ENCODE results near the gene TACR2.
A peak's percentile ranks its signal among the peaks of the same experiment; 100 is the strongest.

Gene TACR2

GRCh38 chr10:69405221-69405620 lies 11.5 kb downstream of the TACR2 start:
- no peak for DNase-seq (ENCODE audit: low spot score)
- FAIRE-seq, result no peak

GRCh38 chr10:69404786-69405185 lies 11.9 kb downstream of the TACR2 start:
- no peak for FAIRE-seq
- DNase-seq (ENCODE audit: low spot score), result no peak

DNA sequence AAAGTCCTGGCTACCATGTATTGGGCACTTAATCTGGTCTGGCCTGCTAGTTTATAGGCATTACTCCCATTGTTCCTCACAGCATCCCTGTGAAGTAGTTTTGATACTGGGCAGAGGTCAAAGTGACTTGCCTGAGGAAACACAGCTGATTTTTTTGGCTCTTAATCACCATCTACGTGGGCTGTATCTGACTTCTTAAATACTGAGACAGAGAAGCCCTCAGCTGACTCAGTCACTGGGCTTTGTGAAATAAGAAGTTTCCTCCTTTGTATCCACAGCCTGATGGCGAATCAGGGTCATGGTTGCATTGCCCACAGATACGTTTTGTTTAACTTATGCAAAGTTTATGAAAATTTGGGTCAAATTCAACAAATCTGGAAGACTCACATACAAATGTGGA lies 13.2 kb downstream of the TACR2 start:
- DNase-seq (ENCODE audit: low spot score) (no peak), FAIRE-seq (no peak)

GRCh38 chr10:69403066-69403465 lies 13.7 kb downstream of the TACR2 start:
- DNase-seq (ENCODE audit: low spot score) (no peak), FAIRE-seq (no peak)

DNA sequence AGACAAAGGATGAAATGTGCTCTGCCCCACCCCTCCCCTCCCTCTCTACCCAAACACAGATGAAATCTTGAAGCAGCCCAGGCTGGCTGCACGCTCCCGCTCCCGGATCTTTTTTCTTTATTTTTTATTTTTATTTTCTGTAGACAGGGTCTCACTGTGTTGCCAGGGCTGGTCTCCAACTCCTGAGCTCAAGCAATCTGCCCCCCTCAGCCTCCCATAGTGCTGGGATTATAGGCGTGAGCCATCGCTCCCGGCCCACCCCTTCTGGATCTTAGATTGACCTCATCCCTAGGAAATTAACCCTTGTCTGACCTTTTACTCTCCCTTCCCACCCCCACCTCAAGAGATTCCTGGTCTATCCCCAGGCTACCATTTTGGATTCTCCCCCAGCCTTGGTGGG lies 14.3 kb downstream of the TACR2 start:
- DNase-seq (ENCODE audit: low spot score), result no peak
- FAIRE-seq, result no peak

DNA sequence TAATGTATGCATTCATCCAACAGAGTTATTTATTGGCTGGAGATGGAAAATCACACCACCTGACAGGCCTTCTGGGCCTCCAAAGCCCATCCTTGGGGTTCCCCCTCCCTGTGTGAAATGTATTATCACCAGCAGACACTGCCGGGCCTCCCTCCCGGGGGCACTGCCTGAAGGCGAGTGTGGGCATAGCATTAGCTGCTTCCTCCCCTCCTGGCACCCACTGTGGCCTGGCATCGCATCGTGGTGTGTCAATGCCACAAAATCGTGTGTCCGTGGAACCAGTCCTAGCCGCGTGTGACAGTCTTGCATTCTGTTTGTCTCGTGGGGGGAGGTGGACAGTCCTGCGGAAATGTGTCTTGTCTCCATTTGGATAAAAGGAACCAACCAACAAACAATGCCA lies 15.3 kb downstream of the TACR2 start:
- no peak for FAIRE-seq
- DNase-seq (ENCODE audit: low spot score), result no peak

GRCh38 chr10:69400936-69401335 lies 15.8 kb downstream of the TACR2 start:
- DNase-seq (ENCODE audit: low spot score), result no peak
- FAIRE-seq, result no peak

- no peak for FAIRE-seq
- DNase-seq (ENCODE audit: low spot score), result no peak
Observed at GRCh38 chr10:69398466-69398865, 18.3 kb downstream of the TACR2 start.

- no peak for DNase-seq (ENCODE audit: low spot score)
- FAIRE-seq, result no peak
Observed at GRCh38 chr10:69397972-69398371, 18.7 kb downstream of the TACR2 start.

DNA sequence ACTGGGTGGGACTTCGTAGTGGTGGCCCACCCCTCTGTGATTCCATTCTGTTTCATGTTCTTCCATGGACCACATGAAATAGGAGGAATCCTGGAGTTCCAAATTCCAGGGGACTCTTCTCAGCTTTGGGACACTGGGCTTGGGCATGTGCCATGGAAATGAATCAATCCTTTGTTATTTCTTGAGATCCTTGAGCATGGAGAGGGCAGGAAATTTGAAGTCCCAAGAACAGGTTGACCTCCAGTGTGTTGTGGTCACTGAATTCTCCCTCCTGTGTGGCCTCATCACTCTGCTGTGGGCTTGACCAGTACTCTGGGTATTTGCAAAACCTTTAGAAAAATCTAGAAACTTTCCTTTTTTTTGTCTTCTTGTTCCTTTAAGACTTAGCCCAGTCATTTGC lies 22.7 kb downstream of the TACR2 start:
- no peak for FAIRE-seq
- no peak for DNase-seq (ENCODE audit: low spot score)

GRCh38 chr10:69392481-69393000 lies 24.2 kb downstream of the TACR2 start:
- peak; percentile 83 for FAIRE-seq
- peak; percentile 91 for DNase-seq (ENCODE audit: low spot score)

- no peak for DNase-seq (ENCODE audit: low spot score)
- FAIRE-seq, result no peak
Observed at GRCh38 chr10:69391158-69391557, 25.6 kb downstream of the TACR2 start.

DNA sequence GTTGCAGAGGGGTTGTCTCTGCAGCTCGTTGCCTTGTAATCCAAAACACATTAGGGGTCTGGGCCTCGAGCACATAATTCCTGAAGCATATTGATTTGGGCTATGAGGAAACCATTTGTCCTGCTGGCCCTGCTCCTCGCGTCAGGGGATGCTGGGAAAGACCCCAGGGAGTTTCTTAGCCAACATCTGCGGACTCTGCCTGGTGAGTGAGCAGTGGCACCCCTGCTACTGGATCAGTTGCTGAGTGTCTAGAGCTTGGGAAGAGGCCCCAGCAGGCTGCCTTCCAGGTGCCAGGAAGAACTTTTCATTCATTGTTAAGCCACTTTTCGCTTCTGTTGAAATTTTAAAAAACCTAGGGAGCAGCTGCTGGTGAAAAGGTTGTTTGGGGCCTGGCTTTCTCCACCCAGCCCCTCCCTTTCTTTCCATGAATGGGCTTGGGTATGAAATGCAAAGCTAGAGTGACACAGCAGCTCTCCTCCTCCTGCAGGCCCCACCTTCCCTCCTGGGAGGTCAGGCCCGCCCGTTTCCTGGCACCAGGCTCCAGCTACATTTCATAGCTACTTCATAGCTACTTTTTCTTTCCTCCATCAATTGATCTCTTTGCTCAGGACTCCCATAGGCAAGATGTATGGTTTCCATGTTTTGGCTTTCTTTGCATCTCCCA lies 26.8 kb downstream of the TACR2 start:
- no peak for DNase-seq (ENCODE audit: low spot score)
- FAIRE-seq, result no peak

- no peak for FAIRE-seq
- no peak for DNase-seq (ENCODE audit: low spot score)
Observed at GRCh38 chr10:69388488-69388887, 28.2 kb downstream of the TACR2 start.

GRCh38 chr10:69387500-69387899 lies 29.2 kb downstream of the TACR2 start:
- no peak for FAIRE-seq
- no peak for DNase-seq (ENCODE audit: low spot score)

DNA sequence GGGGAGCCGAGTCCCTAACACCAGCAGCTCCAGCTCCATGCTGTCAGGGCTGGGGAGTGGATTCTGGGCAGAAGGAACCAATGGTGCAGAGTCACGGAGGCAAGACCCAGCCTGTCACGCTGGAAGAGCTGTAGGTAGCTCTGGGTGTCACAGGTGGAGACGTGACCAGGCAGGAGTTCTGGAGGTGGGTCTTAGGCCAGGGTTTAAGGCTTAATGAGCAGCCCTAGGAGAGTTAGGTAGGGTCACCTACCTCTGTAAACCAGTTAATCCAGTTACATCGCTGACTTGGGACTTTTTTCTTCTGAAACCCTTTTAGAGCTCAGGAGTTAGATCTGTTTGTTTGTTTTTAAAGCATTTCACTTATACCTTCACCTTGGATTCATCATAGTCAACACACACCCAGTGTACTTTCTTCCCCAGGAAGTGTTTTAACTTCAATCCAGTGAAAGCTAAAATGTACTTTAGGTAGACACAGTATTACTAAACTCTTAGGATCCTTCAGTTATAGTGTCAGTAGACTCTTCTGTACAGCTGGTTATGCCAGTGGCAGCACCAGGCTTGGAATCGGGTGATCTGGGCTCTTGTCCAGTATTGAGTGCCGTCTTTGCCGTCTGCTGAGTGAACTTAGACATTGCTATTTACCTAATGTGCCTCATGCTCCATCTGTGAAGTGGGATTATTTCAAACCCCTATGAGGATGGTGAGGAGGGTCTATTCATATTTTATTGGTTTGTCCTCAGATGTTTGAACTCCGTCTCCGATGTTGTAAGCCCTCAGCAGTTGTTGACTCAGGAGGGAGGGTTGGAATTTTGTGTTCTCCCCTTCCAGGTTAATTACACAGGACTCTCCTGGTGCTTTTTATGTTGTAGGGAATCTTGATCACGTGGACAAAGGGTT lies 31.0 kb downstream of the TACR2 start:
- DNase-seq (ENCODE audit: low spot score) (no peak), FAIRE-seq (no peak)

DNA sequence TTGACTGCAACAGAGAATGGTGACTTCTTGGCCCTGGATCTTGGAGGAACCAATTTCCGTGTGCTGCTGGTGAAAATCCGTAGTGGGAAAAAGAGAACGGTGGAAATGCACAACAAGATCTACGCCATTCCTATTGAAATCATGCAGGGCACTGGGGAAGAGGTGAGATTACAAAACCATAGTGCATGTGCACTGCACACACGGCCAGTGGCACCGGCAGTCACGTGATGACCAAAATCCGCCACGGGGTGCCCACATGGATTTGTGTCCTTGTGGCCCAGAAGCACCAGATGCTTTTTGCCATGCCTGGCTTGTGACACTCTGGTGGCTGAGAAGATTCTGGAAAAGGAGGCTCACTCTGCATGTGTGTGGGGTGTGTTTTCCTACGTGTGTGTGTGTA lies 32.4 kb downstream of the TACR2 start:
- DNase-seq (ENCODE audit: low spot score), result no peak
- peak; percentile 17 for FAIRE-seq

- FAIRE-seq, result no peak
- DNase-seq (ENCODE audit: low spot score), result no peak
Observed at GRCh38 chr10:69383558-69383957, 33.2 kb downstream of the TACR2 start.

DNA sequence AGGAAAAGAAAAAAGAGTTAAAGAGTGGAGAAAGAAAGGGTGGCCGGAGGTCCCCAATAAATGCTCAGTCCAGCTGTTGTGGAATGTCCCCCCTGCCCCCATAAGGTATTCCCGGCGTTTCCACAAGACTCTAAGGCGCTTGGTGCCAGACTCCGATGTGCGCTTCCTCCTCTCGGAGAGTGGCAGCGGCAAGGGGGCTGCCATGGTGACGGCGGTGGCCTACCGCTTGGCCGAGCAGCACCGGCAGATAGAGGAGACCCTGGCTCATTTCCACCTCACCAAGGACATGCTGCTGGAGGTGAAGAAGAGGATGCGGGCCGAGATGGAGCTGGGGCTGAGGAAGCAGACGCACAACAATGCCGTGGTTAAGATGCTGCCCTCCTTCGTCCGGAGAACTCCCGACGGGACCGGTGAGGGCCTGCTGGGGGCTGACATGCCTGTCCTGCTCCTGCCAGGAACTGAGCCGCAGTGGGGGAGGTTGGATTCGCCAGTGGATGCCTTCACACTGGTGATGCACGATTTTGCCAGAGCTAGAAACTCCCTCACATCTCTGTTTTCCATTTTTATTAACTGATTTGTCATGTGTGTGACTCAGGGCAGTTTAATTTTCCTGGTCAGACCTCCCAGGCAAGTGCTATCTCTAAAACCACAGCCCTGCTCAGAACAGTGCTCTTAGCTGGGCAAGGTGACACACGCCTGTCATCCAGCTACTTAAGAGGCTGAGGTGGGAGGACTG lies 34.2 kb downstream of the TACR2 start:
- peak; percentile 13 for FAIRE-seq
- peak; percentile 66 for DNase-seq (ENCODE audit: low spot score)

DNA sequence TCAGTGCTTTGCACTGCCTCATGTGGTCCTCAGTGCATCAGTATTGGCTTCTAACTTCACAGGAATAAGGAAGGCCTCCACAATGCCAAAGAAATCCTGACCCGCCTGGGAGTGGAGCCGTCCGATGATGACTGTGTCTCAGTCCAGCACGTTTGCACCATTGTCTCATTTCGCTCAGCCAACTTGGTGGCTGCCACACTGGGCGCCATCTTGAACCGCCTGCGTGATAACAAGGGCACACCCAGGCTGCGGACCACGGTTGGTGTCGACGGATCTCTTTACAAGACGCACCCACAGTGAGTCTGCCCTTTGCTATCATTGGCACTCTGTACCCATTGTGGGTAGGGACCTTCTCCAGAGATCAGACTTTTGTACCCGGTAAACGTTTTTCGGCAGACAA lies 36.9 kb downstream of the TACR2 start:
- FAIRE-seq, result no peak
- no peak for DNase-seq (ENCODE audit: low spot score)

- no peak for DNase-seq (ENCODE audit: low spot score)
- FAIRE-seq, result no peak
Observed at GRCh38 chr10:69377933-69378332, 38.8 kb downstream of the TACR2 start.

DNA sequence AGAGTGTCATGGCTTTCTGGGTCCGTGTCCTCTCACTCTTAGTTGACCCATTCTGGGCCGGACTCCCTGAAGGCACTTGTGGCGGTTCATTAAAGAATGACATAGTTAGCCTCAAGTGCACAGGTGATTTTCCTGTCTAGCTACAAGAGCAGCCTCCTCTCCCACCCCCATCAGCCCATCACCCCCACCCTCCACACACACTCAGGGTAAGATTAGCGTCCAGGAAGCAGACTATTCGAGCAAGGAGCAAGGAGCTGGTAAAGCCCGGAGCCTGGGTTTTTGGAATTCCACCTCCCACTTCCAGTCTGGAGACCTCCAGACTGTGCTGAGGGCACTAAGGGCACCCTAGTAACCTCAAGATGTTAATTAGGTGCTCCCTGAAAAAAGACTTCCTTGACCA lies 39.5 kb downstream of the TACR2 start:
- no peak for FAIRE-seq
- no peak for DNase-seq (ENCODE audit: low spot score)

Measured in urothelium cell line (cell line).